Measurements from ENCODE around the gene GLA.

The GLA gene

DNA sequence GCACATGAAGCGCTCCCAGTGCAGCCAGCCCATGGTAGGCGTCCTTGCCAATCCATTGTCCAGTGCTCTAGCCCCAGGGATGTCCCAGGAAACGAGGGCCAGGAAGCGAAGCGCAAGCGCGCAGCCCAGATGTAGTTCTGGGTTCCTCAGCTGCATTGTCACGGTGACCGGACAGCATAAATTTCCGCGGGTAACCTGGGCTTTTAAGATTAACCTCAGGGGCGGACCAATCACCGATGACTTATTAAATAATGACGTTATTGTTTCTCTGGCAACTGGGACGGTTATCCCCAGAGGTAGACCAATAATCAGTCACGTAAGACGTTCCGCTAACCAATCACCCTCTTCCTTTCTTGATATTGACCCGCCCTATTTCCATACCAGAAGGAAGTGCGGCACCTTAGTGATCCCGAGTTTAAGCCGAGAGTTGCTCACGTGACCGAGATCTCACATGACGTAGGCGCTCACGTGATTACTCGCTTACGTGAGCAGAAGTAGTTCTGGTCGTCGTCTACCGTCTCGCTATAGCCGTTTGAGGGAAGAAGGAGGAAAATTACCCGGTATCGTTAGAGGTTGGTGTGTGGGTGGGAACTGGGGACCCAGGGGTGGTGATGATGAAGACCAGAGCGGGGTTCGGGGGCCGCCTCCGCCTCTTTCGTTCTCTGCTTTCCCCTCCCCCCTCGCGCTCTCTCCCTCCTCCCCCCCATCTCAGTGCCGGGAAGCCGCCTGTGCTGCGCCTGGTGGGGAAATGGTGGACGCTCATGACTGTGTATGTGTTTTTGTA, at the start of gene GLA, which contains the start of gene HNRNPH2:
GLA (minus strand) TSS at position 178 of the 784 bp plus-strand sequence; CDS start at position 156, 22 bp downstream.
HNRNPH2 (plus strand) TSS at position 475 of the 784 bp plus-strand sequence. CDS start 3,767 bp downstream, outside the sequence.
- DNase-seq (ENCODE audit: low read depth in 2 of 2) = peak; percentile 77 to 86

DNA sequence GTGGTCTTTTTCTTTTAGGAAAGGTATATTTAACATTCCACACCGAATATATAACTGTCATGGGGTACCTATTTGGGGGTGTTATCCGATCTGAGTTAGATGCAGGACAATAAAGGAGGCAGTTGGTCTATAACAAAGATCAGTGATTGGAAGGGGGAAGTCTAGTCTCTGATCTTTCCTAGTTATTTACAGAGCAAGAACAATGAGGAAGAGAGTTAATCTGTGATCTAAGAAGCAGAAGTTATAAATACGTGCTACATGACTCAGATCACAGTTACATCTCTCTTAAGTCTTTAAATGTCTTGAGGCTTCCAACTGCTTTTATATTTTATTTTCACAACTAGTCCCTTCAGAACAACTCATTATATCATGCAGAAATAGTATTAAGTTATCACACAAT, 44.3 kb upstream of the GLA start:
- DNase-seq (ENCODE audit: low read depth in 2 of 2) = no peak

DNA sequence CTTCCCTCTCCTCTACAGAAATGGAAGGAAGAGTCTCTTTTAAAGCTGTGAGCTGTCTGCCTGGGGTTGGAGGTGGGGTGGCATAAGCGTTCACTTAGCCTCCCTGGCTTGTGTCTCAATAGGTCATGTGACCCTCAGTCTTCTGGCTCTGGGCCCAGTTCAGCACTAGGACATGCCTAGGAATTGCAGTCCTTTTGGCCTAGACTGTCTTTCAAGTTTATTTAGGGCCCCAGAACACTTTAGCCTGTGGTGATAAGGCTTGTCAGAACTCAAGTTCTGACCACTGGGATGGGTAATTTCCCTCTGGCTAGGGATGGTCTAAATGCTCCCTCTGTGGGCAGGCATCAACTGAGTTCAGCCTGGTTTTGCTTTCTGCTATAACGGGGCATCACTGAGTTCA, 43.2 kb upstream of the GLA start:
- no peak for DNase-seq (ENCODE audit: low read depth in 2 of 2)

DNA sequence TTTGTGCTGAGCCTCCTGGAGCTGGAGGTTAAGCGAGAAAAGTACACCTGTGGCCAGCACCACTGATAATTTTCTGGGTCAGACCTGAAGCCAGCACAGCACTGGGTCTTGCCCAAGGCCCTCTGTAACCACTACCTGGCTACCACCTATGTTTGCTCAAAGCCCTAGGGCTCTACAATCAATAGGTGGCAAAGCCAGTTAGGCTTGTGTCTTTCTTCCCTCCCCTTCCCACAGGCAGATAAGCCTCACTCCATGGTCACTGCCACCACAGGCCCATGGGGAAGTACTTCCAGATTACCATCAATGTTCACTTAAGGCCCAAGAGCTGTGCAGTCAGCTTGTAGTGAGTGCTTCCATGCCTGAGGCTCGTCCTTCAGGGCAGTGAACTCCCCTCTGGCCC, 42.4 kb upstream of the GLA start:
- DNase-seq (ENCODE audit: low read depth in 2 of 2) = no peak

DNA sequence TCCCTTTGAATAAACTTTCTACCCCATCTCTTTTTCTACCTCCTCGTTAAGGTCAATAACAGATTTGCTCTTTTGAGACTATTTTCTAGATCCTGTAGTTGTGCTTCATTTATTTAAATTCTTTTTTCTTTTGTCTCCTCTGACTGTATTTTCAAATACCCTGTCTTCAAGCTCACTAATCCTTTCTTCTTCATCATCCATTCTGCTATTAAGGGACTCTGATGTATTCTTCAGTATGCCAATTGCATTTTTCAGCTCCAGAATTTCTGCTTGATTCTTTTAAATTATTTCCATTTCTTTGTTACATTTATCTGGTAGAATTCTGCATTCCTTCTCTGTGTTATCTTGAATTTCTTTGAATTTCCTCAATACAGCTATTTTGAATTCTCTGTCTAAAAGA, 41.6 kb upstream of the GLA start:
- DNase-seq (ENCODE audit: low read depth in 2 of 2) = no peak

DNA sequence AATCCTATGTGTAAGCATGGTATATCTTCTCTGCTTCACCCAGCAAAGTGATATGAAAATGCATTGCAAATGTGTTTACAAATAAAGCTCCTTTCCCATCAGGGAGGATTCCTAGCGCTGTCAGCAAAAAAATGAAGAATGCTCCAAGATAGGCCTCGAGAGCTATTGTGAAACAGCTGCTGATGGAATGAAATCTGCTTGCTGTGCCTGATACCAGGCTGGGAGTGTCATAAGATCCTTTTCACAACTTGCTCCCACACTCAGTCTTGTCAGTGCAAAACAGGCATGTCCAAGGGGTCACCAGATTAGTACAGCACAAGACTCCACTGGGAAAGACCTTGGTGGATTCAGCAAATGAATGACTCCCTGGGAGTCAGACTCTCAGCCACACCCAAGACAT, 34.4 kb upstream of the GLA start:
- no peak for DNase-seq (ENCODE audit: low read depth in 2 of 2)

- DNase-seq (ENCODE audit: low read depth in 2 of 2) = no peak
These were observed 22.8 kb upstream of the GLA start for GRCh38 chrX:101430457-101431078.

GRCh38 chrX:101429934-101430333, 22.2 kb upstream of the GLA start:
- DNase-seq (ENCODE audit: low read depth in 2 of 2) = no peak

DNA sequence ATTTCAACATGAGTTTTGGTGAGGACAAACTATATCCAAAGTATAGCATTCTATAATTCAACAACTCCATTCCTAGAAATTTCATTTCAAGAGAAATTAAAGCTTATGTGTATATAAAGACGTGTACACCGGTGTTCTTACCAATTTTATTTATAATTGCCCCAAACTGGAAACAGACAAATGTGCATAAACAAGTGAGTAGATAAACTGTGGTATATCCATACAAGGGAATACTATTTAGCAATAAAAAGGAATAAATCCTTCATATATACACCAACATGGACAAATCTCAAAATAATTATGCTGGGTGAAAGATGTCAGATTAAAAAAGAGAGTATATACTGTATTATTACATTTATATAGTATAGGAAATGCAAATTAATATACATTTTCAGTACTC, 20.2 kb upstream of the GLA start:
- DNase-seq (ENCODE audit: low read depth in 2 of 2) = no peak

DNA sequence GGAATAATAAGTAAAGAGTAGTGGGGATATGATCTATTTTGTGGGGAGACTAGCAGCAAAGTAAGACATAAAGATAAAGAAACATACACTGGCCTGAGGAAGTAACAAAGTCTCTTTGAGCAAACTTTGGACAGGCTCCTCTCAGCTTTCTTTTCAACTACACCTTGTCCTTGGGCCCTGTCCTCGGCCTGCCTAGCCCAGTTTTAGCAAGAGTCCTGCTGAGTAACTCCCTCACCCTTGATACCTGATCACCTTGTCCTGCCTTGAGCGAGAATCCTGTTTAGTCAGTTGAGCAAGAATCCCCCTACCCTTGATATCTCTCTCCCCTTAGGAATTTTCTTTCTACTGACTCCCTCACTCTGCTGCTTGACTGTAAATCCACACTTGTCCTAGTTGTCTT, 11.8 kb upstream of the GLA start:
- DNase-seq (ENCODE audit: low read depth in 2 of 2) = no peak

DNA sequence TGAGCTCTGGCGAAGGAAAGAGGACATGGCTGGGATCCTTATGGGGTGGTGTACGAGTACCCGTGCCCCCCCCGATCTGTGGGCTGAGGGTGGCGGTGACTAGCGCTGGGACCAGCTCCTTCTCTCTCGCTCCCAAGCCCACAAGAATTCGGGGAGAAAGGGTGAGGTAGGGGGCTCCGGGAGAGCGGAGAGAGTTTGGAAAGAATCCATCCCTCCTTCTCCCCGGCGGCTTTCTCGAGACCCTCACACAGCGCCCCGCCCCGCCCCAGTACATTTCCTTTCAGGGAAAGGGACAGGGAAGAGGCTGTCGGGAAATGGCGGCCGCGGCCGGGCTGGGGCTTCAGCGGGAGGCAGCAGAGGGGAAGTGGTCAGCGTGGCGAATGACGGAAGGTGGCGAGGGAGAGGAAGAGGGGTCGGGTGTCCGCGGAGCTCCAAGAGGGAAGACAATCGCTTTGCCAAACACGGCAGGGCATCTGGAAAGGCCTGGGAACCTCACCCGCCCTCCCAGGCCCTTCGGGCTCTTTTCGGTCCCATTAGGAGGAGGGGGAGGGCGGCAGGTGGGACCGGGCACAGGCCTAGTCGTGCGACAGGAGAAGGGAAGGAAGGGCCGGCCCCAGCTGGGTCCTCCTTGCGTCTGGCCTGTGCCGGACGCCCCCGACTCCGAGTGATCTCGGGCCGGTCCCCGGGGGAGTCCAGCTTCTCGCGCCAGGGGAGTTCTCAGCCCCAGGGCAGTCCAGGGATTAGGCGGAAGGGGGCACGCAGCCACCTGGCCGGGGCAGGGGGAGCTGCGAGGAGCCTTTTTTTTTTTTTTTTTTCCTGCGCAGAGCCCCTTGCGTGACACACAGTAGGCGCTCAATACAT, 10.5 kb upstream of the GLA start:
- peak in 1 of 2 donors; percentile 20 for DNase-seq (ENCODE audit: low read depth in 2 of 2)

DNA sequence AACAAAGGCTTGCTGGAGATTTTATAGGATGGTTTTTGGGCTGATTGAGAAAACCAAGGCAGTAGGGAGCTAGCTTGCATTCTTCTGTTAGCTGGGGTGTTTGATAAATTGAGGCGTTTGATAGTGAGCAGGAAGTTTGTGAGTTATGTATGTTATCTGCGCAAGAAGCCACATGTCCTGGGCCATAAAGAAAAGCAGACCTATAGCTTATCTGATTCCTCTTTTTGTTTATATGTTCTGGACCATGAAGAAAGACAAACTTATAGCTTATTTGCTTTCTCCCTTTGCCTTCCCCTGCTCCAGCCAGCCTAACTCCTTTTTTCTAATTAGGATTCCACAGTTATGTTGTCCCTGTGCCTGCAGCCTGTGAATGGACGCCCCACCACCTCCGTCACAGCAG, 9.5 kb upstream of the GLA start:
- no peak for DNase-seq (ENCODE audit: low read depth in 2 of 2)

- no peak for DNase-seq (ENCODE audit: low read depth in 2 of 2)
These were observed 9.0 kb upstream of the GLA start for GRCh38 chrX:101416691-101417090.

DNA sequence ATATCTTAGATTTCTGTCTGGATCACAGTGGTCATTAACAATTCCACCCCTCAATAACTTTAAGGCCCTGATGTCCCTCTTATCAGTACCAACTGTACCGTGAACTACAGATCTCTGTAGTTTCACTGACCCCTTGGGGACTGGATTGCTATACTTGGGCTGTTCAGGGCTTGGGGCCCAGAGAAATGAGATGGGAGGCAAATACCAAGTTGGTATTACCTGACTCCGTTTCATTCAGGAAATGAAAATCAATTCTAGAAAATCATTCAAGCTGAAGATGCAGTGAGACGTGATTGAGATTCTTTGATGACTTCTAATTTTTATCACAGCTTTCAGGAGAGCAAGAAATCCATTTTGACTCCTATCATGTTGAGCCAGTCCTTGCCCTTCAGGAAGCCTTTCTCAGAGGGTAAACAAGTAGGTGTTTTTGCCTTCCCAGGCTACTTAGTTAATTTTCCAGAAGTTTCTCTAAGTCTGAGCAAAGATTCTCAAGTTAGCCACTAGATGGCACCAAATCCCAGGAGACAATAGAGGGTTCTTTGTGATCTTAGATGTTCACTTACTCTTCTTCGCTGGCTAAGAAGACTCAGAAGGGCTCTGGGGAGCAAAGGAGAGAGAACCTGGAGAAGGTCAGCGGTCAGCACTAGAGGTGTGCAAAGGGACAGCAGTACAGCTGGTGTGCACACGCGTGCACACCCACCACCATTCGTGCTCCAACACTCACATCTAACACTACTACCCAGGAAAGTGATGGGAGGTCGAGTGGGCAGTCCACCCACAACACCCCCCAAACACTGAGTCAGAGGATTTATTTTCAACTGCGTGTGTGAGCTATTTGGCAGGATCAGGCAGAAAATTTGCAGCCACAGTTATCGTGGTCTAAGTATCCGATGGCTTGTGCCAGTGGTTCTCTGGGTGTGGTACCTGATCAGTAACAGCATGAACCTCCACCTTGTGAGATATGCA, 7.7 kb upstream of the GLA start:
- no peak for DNase-seq (ENCODE audit: low read depth in 2 of 2)

- DNase-seq (ENCODE audit: low read depth in 2 of 2) = no peak
These were observed 4.3 kb upstream of the GLA start for GRCh38 chrX:101411984-101412383.

DNA sequence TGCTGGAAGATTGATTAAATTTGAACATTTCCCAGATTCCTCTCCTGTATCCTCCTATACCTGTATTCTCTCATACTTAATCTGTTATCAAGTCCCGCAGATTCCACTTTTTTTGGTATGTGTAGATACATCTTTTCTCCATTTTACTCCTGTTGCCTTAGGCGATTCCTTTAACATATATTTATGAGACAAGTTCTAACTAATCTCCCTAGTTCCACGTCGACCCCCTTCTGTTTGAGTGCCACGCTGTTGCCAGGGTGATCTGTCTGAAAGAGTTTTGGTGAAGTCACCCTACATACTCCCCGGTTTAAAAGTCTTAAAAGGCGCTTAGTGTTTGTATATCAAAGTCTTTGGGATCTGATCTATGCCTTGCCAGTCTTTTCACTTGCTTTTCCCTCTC, 2.7 kb upstream of the GLA start:
- DNase-seq (ENCODE audit: low read depth in 2 of 2) = no peak

DNA sequence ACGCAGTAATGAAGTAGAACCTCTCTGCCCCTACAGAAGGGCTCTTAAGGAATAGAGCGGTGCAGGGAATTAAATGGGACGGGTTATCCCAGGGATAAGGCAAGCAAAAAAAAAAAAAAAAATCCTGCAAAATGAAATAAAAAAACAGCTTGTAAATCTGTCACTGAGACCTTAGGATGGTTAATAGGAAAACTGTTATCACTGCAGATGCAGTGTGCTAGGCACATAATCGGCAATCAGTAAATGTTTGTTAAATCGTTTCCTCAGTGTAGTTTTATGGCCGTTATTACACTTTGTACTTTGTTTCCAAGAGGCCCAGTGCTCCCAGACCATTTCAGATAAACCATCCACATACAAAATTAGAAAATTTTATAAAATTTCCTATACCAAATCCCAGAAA, 1.3 kb upstream of the GLA start:
- no peak for DNase-seq (ENCODE audit: low read depth in 2 of 2)

GRCh38 chrX:101408532-101408841, 762 bp upstream of the GLA start:
- DNase-seq (ENCODE audit: low read depth in 2 of 2) = no peak

DNA sequence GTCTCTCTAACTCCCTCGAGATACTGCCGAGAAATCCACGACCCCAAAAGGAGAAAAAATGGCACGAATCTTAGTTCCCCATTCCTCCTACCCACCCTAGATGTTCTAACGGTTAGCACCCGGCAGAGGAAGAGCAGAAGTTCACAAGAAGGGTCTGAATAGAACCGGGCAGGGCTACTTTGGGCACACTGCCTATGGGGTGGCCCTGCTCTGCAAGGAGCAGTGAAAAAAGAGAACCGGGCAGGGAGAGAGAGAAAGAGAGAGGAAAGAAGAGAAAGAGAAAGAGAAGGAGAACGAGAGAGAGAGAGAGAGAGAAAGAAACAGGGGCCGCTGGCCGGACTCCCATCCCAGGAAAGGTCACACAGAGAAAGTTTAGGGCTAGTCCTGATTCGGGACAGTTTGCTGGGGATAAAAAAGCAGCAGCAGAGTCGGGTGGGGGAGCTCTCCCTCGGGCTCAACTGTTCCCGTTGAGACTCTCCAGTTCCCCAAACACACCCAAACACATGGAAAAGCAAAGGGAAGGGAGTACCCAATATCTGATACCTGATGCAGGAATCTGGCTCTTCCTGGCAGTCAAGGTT, 468 bp downstream of the GLA start:
- DNase-seq (ENCODE audit: low read depth in 2 of 2) = no peak

GRCh38 chrX:101399825-101400224, 7.9 kb downstream of the GLA start:
- DNase-seq (ENCODE audit: low read depth in 2 of 2) = no peak

GRCh38 chrX:101398694-101399093, 9.0 kb downstream of the GLA start:
- DNase-seq (ENCODE audit: low read depth in 2 of 2) = no peak
